Sigmoid colon (tissue), 7 donors: Measurements from ENCODE around the gene ZAP70. TPM values are rescaled to one million over a fixed set of nuclear protein-coding genes. Genes with fewer than 3 reads are reported as not detected.

Source experiments
- DNase-seq: peaks from one replicate; pipeline ENCODE4 v3.0.0-alpha.2; 2019
- H3K27ac ChIP-seq, 4 donors: fragments of 200-600 bp; sonication (generic); one replicate each; pipeline ENCODE4 v1.5.1; 2016 to 2019; ENCODE audit warnings: mild to moderate bottlenecking in 1 of 4
- H3K27me3 ChIP-seq, 3 donors: fragments of 200-600 bp; sonication (generic); one replicate each; pipeline ENCODE4 v1.5.1; 2019; ENCODE audit warnings: mild to moderate bottlenecking in 1 of 3
- H3K36me3 ChIP-seq, 4 donors: fragments of 200-600 bp; sonication (generic); one replicate each; pipeline ENCODE4 v1.5.1; 2016 to 2019
- H3K4me1 ChIP-seq, 4 donors: fragments of 200-600 bp; sonication (generic); one replicate each; pipeline ENCODE4 v1.5.1; 2017 to 2019
- H3K4me3 ChIP-seq, 4 donors: fragments of 200-600 bp; sonication (generic); one replicate each; pipeline ENCODE4 v1.5.1; 2017 to 2019; ENCODE audit warnings: mild to moderate bottlenecking in 2 of 4, moderate library complexity in 1 of 4
- H3K9me3 ChIP-seq, 4 donors: fragments of 200-600 bp in 3 of 4; sonication (generic) in 3 of 4; one replicate each; pipeline versions ENCODE4 v1.5.1 to v1.6.1; 2013 to 2019
- CTCF ChIP-seq, 4 experiments: fragments of 450-650 bp in 3 of 4; fragments of 200-600 bp in 1 of 4; IDR thresholded peaks; one replicate each; pipeline ENCODE4 v1.5.1; 2016 to 2019; ENCODE audit warnings: antibody characterized with exemption in 4 of 4, mild to moderate bottlenecking in 3 of 4, moderate library complexity in 2 of 4
- EP300 ChIP-seq, 4 donors: sonication (generic); formaldehyde crosslinking; IDR thresholded peaks; one replicate each; pipeline ENCODE4 v1.6.1; 2017; ENCODE audit warnings: antibody characterized with exemption in 4 of 4
- POLR2A ChIP-seq, 2 donors: fragments of 450-650 bp; IDR thresholded peaks; one replicate each; pipeline ENCODE4 v1.6.1; 2016; ENCODE audit warnings: antibody characterized with exemption in 2 of 2, mild to moderate bottlenecking in 2 of 2, moderate library complexity in 2 of 2
- POLR2AphosphoS5 ChIP-seq, 4 donors: sonication (generic); formaldehyde crosslinking; IDR thresholded peaks; one replicate each; pipeline ENCODE4 v1.6.1; 2017; ENCODE audit warnings: antibody characterized with exemption in 4 of 4
- WGBS, 2 donors: extraction: QIAGEN DNeasy Blood & Tissue Kit; methylation state at CpG; one replicate each; pipeline ENCODE4 v1.1.7; 2013; 5-methylcytosine and 5-hydroxymethylcytosine counted together
- intact Hi-C: fragments of 100-400 bp; cut with DNase I; formaldehyde crosslinking; loops from one replicate; pipeline ENCODE4 v1.15.1; 2023
- polyA plus RNA-seq, 3 donors: library from polyadenylated mRNA; stranded (reverse); fragments of 200-250 nt; gene quantifications; one replicate each; pipeline ENCODE4 v1.2.3, GENCODE V29; 2013
- total RNA-seq, 4 donors: library from RNA; depleted of rRNA; stranded (reverse); fragments of >200 nt; gene quantifications; one replicate each; pipeline ENCODE4 v1.1.0, GENCODE V29; 2016
- donor health status: healthy with polysubstance abuse.
- donor health status: Bipolar disorder and iron deficiency.
- donor health status: healthy.

ZAP70 gene
- total and polyA plus RNA-seq, 7 donors: 1.3 to 28.0 (median 2.5) TPM; not detected in 2

DNA sequence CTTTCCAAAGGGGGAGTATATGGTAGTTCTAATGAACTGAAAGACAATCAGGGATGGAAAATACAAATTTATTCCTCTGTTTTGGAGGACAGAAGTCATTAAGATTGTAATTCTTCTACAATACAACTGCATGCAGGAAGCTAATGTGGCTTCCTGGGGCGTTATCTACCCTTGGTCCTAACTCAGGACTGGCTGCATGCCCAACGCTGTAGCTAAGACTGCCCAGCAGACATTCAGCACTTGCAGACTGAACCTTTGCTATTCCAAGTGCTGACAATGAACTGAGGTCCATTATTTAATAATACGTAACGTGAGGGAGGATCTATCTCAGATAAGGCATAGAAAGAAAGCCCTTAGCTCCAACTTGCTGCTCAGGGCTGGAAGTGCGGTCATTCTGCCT is 53.2 kb downstream of the ZAP70 start:
- Histone ChIP-seq H3K9me3 (no peaks in the 10 kb centered on the region), H3K27me3 (no peaks in the 10 kb centered on the region), H3K36me3 (peaks cover 0 to 66% (median 38%) of the 10 kb centered on the region in 4 donors), H3K4me1 (no peaks in the 10 kb centered on the region), H3K4me3 (no peak overlapping the region), H3K27ac (no peak overlapping the region)
- intact Hi-C loops: no loop called here
- TF ChIP-seq POLR2AphosphoS5 (IDR thresholded peaks at IDR 0.05): no peak
- 85% methylated on average over 5 of the region's 5 CpGs for WGBS, 2 donors
- DNase-seq: no peak

GRCh38 chr2:97769308-97769707 is 55.9 kb downstream of the ZAP70 start:
- no peak overlapping the region for H3K27ac ChIP-seq
- WGBS, 2 donors: 96% methylated on average over 3 of the region's 3 CpGs
- no peaks in the 10 kb centered on the region for H3K4me1 ChIP-seq
- no peak overlapping the region for H3K4me3 ChIP-seq
- no peak for DNase-seq
- H3K36me3 ChIP-seq: peaks cover 0 to 66% (median 22%) of the 10 kb centered on the region in 4 donors
- no peaks in the 10 kb centered on the region for H3K27me3 ChIP-seq
- H3K9me3 ChIP-seq: no peaks in the 10 kb centered on the region
- intact Hi-C loops: no loop called here
- TF ChIP-seq POLR2AphosphoS5 (IDR thresholded peaks at IDR 0.05): no peak

GRCh38 chr2:97769711-97770110 is 56.3 kb downstream of the ZAP70 start:
- H3K36me3 ChIP-seq: peaks cover 0 to 66% (median 19%) of the 10 kb centered on the region in 4 donors
- WGBS, 2 donors: 76 to 85% methylated on average over 3 of the region's 3 CpGs
- no peaks in the 10 kb centered on the region for H3K4me1 ChIP-seq
- intact Hi-C loops: no loop called here
- H3K27ac ChIP-seq: no peak overlapping the region
- no peak for DNase-seq
- TF ChIP-seq CTCF (IDR thresholded peaks at IDR 0.05) (no peak), EP300 (IDR thresholded peaks at IDR 0.05) (no peak), POLR2A (IDR thresholded peaks at IDR 0.05) (no peak), POLR2AphosphoS5 (IDR thresholded peaks at IDR 0.05) (no peak)
- no peaks in the 10 kb centered on the region for H3K9me3 ChIP-seq
- H3K27me3 ChIP-seq: no peaks in the 10 kb centered on the region
- no peak overlapping the region for H3K4me3 ChIP-seq

DNA sequence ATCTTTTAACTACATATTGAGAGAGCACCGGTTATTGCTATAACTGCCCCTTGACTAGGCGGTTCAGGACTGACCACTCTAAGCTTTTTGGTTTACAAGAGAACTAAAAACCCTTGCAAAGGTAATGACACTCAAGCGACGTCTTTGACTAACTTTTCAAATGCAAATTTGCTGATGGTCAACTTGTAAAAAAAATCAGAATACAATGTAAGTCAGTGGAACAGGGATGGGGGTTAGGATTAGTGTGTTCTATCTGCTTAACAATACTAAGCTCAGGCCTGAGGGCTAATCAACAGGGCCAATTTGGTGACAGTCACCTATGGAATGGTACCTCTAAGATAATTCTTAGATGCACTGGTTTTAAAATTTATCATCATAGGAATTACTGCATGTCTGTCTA is 57.1 kb downstream of the ZAP70 start:
- Histone ChIP-seq H3K4me3 (no peak overlapping the region), H3K4me1 (no peaks in the 10 kb centered on the region), H3K27ac (no peak overlapping the region), H3K27me3 (no peaks in the 10 kb centered on the region), H3K9me3 (no peaks in the 10 kb centered on the region), H3K36me3 (peaks cover 0 to 66% (median 15%) of the 10 kb centered on the region in 4 donors)
- intact Hi-C loops: no loop called here
- DNase-seq: no peak
- TF ChIP-seq POLR2AphosphoS5 (IDR thresholded peaks at IDR 0.05) (no peak), EP300 (IDR thresholded peaks at IDR 0.05) (no peak), CTCF (IDR thresholded peaks at IDR 0.05) (no peak), POLR2A (IDR thresholded peaks at IDR 0.05) (no peak)
- 68 to 69% methylated on average over 4 of the region's 4 CpGs for WGBS, 2 donors

GRCh38 chr2:97774425-97774824 is 61.0 kb downstream of the ZAP70 start:
- intact Hi-C loops: no loop called here
- H3K36me3 ChIP-seq: peaks cover 0 to 62% (median 9%) of the 10 kb centered on the region in 4 donors
- no peaks in the 10 kb centered on the region for H3K27me3 ChIP-seq
- WGBS, 2 donors: 56 to 79% methylated on average over 7 of the region's 7 CpGs
- H3K9me3 ChIP-seq: no peaks in the 10 kb centered on the region
- no peak overlapping the region for H3K4me3 ChIP-seq
- DNase-seq: no peak
- no peak for TF ChIP-seq EP300 (IDR thresholded peaks at IDR 0.05)
- no peak for TF ChIP-seq POLR2A (IDR thresholded peaks at IDR 0.05)
- TF ChIP-seq POLR2AphosphoS5 (IDR thresholded peaks at IDR 0.05): no peak
- TF ChIP-seq CTCF (IDR thresholded peaks at IDR 0.05): no peak
- no peak overlapping the region for H3K27ac ChIP-seq
- H3K4me1 ChIP-seq: no peaks in the 10 kb centered on the region

DNA sequence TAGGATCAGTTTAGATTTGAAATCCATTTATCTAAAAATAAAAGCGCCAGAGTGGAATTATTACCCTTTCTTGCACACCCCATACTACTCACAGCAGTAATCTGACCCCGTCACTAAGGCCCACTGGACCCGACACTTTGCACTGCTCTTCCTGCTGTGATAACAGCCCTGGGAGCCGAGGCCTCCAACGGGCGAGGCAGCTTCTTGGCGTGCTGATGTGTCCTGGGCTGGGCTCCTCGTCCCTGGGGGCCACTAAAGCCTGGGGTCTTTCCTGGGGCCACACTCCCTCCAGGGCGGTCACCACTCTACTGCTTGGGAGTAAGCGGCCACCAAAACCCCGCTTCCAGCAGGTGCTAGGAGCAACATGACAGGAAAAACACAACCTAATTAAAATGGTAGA is 61.7 kb downstream of the ZAP70 start:
- intact Hi-C loops: no loop called here
- TF ChIP-seq POLR2AphosphoS5 (IDR thresholded peaks at IDR 0.05) (no peak), EP300 (IDR thresholded peaks at IDR 0.05) (no peak), POLR2A (IDR thresholded peaks at IDR 0.05) (no peak), CTCF (IDR thresholded peaks at IDR 0.05) (no peak)
- WGBS, 2 donors: 78 to 89% methylated on average over 11 of the region's 11 CpGs

More for the DNA sequence above, 61.7 kb downstream of the ZAP70 start:
- Histone ChIP-seq H3K9me3 (no peaks in the 10 kb centered on the region), H3K27me3 (no peaks in the 10 kb centered on the region), H3K4me1 (no peaks in the 10 kb centered on the region), H3K4me3 (no peak overlapping the region), H3K36me3 (peaks cover 0 to 63% (median 9%) of the 10 kb centered on the region in 4 donors), H3K27ac (no peak overlapping the region)
- no peak for DNase-seq
